OCI-LY7 (cell line): ENCODE results near the gene CELF2. TPM values are rescaled to one million over a fixed set of nuclear protein-coding genes. Genes with fewer than 3 reads are reported as not detected.

Experiments
- BruUV-seq: library from RNA; stranded (reverse); fragments of 400-500 nt; replicated peaks from 2 replicates; lab custom pipeline; 2021; lab: Mats Ljungman, UMichigan
- CTCF ChIA-PET: fragments of 300-600 bp; sonication (Branson Sonifier 250); formaldehyde crosslinking; loops from one replicate; lab custom pipeline; 2022; ENCODE audit warnings: antibody characterized with exemption; ENCODE audit not compliant: unreplicated experiment; lab: Charles Lee
- POLR2A ChIA-PET: fragments of 300-600 bp; sonication (Branson Sonifier 250); formaldehyde crosslinking; loops from one replicate; lab custom pipeline; 2022; ENCODE audit warnings: antibody characterized with exemption; lab: Charles Lee
- DNase-seq: peaks from one replicate; pipeline ENCODE4 v3.0.0-alpha.2; 2015; ENCODE audit warnings: low spot score
- H2AFZ ChIP-seq: fragments of 200-600 bp; sonication (generic), shearing (Covaris generic); 2 replicates; pipeline ENCODE4 v1.6.1; 2014; ENCODE audit warnings: mild to moderate bottlenecking, antibody characterized with exemption, low read length, moderate library complexity
- H3K27ac ChIP-seq: fragments of 200-600 bp; sonication (generic); 2 replicates; pipeline ENCODE4 v1.5.1; 2014; ENCODE audit warnings: mixed run types, low read depth, mild to moderate bottlenecking, moderate library complexity, low read length, inconsistent platforms; ENCODE audit not compliant: poor library complexity, severe bottlenecking
- H3K36me3 ChIP-seq: fragments of 200-600 bp; sonication (generic); 2 replicates; pipeline ENCODE4 v1.6.1; 2014; ENCODE audit warnings: mild to moderate bottlenecking, antibody characterized with exemption, low read length, moderate library complexity, mixed read lengths; ENCODE audit not compliant: insufficient read depth
- H3K4me1 ChIP-seq: fragments of 200-600 bp; sonication (generic); 2 replicates; pipeline ENCODE4 v1.5.1; 2014; ENCODE audit warnings: mild to moderate bottlenecking, low read length; ENCODE audit not compliant: insufficient read depth, poor library complexity, severe bottlenecking
- H3K4me2 ChIP-seq: fragments of 200-600 bp; sonication (generic); 2 replicates; pipeline ENCODE4 v1.6.1; 2014; ENCODE audit warnings: mild to moderate bottlenecking, low read length
- H3K4me3 ChIP-seq: fragments of 200-600 bp; sonication (generic); 2 replicates; pipeline ENCODE4 v1.5.1; 2014; ENCODE audit warnings: mild to moderate bottlenecking, low read depth, low read length; ENCODE audit not compliant: poor library complexity, severe bottlenecking
- H3K79me2 ChIP-seq: fragments of 200-600 bp; sonication (generic); 2 replicates; pipeline ENCODE4 v1.6.1; 2016; ENCODE audit warnings: low read depth, mild to moderate bottlenecking, low read length, moderate library complexity, mixed read lengths; ENCODE audit not compliant: insufficient read depth
- H3K9me2 ChIP-seq: fragments of 200-600 bp; sonication (generic); 2 replicates; pipeline ENCODE4 v1.6.1; 2016; ENCODE audit warnings: mild to moderate bottlenecking, low read length, mixed read lengths; ENCODE audit not compliant: insufficient read depth
- H3K9me3 ChIP-seq: fragments of 200-600 bp; sonication (generic); 2 replicates; pipeline ENCODE4 v1.6.1; 2014; ENCODE audit warnings: mild to moderate bottlenecking, mixed run types, low read length, mixed read lengths
- H4K20me1 ChIP-seq: fragments of 200-600 bp; sonication (generic); 2 replicates; pipeline ENCODE4 v1.6.1; 2014; ENCODE audit warnings: mild to moderate bottlenecking, antibody characterized with exemption, low read length, moderate library complexity, mixed read lengths; ENCODE audit not compliant: insufficient read depth
- CTCF ChIP-seq: fragments of 200-600 bp; sonication (generic); conservative IDR thresholded peaks from 2 replicates; pipeline ENCODE4 v1.5.1; 2014; ENCODE audit warnings: mild to moderate bottlenecking, antibody characterized with exemption, low read length, moderate library complexity, mixed read lengths
- EZH2phosphoT487 ChIP-seq: fragments of 200-600 bp; sonication (generic); IDR thresholded peaks from 2 replicates; pipeline ENCODE4 v1.6.1; 2018; ENCODE audit warnings: low read depth, borderline replicate concordance, mild to moderate bottlenecking, mixed run types, antibody characterized with exemption, low read length, moderate library complexity, mixed read lengths
- intact Hi-C: fragments of 100-400 bp; cut with micrococcal nuclease; formaldehyde crosslinking; loops from one replicate; pipeline ENCODE4 v1.10.0; 2022; ENCODE audit not compliant: unreplicated experiment
- total RNA-seq, 2 experiments: library from RNA; depleted of rRNA in 1 of 2; stranded (reverse); fragments of >200 nt in 1 of 2; shearing (Covaris generic) in 1 of 2; gene quantifications; 2 replicates each; pipeline ENCODE4 v1.2.3, GENCODE V29; 2014 to 2022

The CELF2 gene
- total RNA-seq, 2 experiments from 2014 or later: 5.4 to 19.1 TPM

GRCh38 chr10:11329062-11329673 is 311.5 kb downstream of the CELF2 start:
- intact Hi-C loops: no loop called here
- Histone ChIP-seq H3K27ac (no peak overlapping the region), H3K9me3 (no peaks in the 10 kb centered on the region), H2AFZ (no peak overlapping the region), H3K9me2 (no peaks in the 10 kb centered on the region), H3K79me2 (no peaks in the 10 kb centered on the region), H3K4me2 (no peak overlapping the region), H4K20me1 (no peaks in the 10 kb centered on the region), H3K4me1 (no peaks in the 10 kb centered on the region), H3K36me3 (no peaks in the 10 kb centered on the region), H3K4me3 (no peak overlapping the region)
- no peak for DNase-seq
- TF ChIP-seq EZH2phosphoT487: no peak
- no peak for TF ChIP-seq CTCF
- POLR2A ChIA-PET: interaction anchor here (1.0 kb wide), 1 partner anchor 12 kb away, joined by 3 read pairs; no protein-coding TSS in a partner anchor
- CTCF ChIA-PET: no interaction called here
- BruUV-seq: no TSS peak

GRCh38 chr10:11330383-11331045 is 312.8 kb downstream of the CELF2 start:
- H2AFZ ChIP-seq: no peak overlapping the region
- H3K27ac ChIP-seq: no peak overlapping the region
- H3K9me3 ChIP-seq: no peaks in the 10 kb centered on the region
- no peak overlapping the region for H3K4me3 ChIP-seq
- no peaks in the 10 kb centered on the region for H4K20me1 ChIP-seq
- intact Hi-C loops: no loop called here
- CTCF ChIA-PET: no interaction called here
- no peaks in the 10 kb centered on the region for H3K4me1 ChIP-seq
- POLR2A ChIA-PET: interaction anchor here (1.0 kb wide), 1 partner anchor 11 kb away, joined by 3 read pairs; no protein-coding TSS in a partner anchor
- no peak overlapping the region for H3K4me2 ChIP-seq
- no peak for DNase-seq
- no peaks in the 10 kb centered on the region for H3K36me3 ChIP-seq
- H3K9me2 ChIP-seq: no peaks in the 10 kb centered on the region
- BruUV-seq: no TSS peak
- TF ChIP-seq CTCF (no peak), EZH2phosphoT487 (no peak)
- H3K79me2 ChIP-seq: no peaks in the 10 kb centered on the region

GRCh38 chr10:11331046-11331577 is 313.4 kb downstream of the CELF2 start:
- Histone ChIP-seq H3K27ac (no peak overlapping the region), H3K4me2 (no peak overlapping the region), H3K9me2 (no peaks in the 10 kb centered on the region), H4K20me1 (no peaks in the 10 kb centered on the region), H3K4me1 (no peaks in the 10 kb centered on the region), H3K4me3 (no peak overlapping the region), H3K36me3 (no peaks in the 10 kb centered on the region), H2AFZ (no peak overlapping the region), H3K79me2 (no peaks in the 10 kb centered on the region), H3K9me3 (no peaks in the 10 kb centered on the region)
- intact Hi-C loops: no loop called here
- no TSS peak for BruUV-seq
- no peak for TF ChIP-seq CTCF
- TF ChIP-seq EZH2phosphoT487: no peak
- DNase-seq: no peak
- ChIA-PET POLR2A (no interaction called here), CTCF (no interaction called here)
